ENCODE data around the gene PTPRQ. TPM values are rescaled to one million over a fixed set of nuclear protein-coding genes. Genes with fewer than 3 reads are reported as not detected.

Gene PTPRQ
- total RNA-seq, 1 experiment from 2014 or later = not detected

DNA sequence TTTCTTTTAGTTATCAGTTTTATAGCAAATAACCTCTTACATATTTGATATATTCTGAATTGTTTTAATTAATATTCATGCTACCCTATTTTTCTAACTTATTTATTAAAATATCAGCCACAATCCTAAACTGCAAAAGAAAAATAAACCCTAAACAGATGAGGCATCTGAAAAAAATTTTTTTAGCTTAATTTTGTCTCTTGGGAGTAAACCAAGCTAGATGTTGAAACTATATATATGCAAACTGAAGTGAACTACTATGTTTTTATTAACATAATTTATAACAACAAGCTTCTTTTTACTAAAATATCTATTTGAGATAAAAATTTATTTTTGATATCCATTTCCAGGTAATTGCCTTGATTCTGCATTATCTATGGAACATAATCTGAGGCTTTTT is 87.6 kb downstream of the PTPRQ start:
- Histone ChIP-seq H3K27ac (ENCODE audit: low read length) (no peak overlapping the region), H3K36me3 (ENCODE audit: control insufficient read depth, insufficient read depth, low read length) (no peaks in the 10 kb centered on the region), H3K4me1 (ENCODE audit: control insufficient read depth, insufficient read depth, low read length) (no peaks in the 10 kb centered on the region), H3K27me3 (ENCODE audit: control insufficient read depth, insufficient read depth, low read length) (no peaks in the 10 kb centered on the region), H3K4me3 (ENCODE audit: low read depth in 2 of 2, low read length in 2 of 2) (no peak overlapping the region), H3K9me3 (ENCODE audit: control insufficient read depth, insufficient read depth, low read depth, low read length) (no peaks in the 10 kb centered on the region)
- in situ Hi-C loops (cut with HindIII; ENCODE audit: low pct_unique_long_range_greater_than_20kb, low sequenced_read_pairs) = no loop called here
- no peak for DNase-seq (ENCODE audit: low read depth, low spot score)
- POLR2A ChIA-PET = interaction anchor here (0.7 kb wide), 1 partner anchor 576 kb away, joined by 3 read pairs; no protein-coding TSS in a partner anchor
- no TSS peak for BruUV-seq (replicated peaks)
- CTCF ChIA-PET = no interaction called here
- intact Hi-C loops (cut with micrococcal nuclease; ENCODE audit: unreplicated experiment) = no loop called here
- no peak for ATAC-seq
- TF ChIP-seq SIN3A (IDR thresholded peaks at IDR 0.05; ENCODE audit: borderline replicate concordance, insufficient read depth, low read depth, low read length) (no peak), POLR2AphosphoS5 (IDR thresholded peaks at IDR 0.05; ENCODE audit: low read depth, low read length) (no peak), TCF7L2 (IDR thresholded peaks at IDR 0.05; ENCODE audit: low read depth, low read length) (no peak)
- TF ChIP-seq, protein P1, sequence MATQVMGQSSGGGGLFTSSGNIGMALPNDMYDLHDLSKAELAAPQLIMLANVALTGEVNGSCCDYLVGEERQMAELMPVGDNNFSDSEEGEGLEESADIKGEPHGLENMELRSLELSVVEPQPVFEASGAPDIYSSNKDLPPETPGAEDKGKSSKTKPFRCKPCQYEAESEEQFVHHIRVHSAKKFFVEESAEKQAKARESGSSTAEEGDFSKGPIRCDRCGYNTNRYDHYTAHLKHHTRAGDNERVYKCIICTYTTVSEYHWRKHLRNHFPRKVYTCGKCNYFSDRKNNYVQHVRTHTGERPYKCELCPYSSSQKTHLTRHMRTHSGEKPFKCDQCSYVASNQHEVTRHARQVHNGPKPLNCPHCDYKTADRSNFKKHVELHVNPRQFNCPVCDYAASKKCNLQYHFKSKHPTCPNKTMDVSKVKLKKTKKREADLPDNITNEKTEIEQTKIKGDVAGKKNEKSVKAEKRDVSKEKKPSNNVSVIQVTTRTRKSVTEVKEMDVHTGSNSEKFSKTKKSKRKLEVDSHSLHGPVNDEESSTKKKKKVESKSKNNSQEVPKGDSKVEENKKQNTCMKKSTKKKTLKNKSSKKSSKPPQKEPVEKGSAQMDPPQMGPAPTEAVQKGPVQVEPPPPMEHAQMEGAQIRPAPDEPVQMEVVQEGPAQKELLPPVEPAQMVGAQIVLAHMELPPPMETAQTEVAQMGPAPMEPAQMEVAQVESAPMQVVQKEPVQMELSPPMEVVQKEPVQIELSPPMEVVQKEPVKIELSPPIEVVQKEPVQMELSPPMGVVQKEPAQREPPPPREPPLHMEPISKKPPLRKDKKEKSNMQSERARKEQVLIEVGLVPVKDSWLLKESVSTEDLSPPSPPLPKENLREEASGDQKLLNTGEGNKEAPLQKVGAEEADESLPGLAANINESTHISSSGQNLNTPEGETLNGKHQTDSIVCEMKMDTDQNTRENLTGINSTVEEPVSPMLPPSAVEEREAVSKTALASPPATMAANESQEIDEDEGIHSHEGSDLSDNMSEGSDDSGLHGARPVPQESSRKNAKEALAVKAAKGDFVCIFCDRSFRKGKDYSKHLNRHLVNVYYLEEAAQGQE (IDR thresholded peaks at IDR 0.05; ENCODE audit: insufficient read depth in 1 of 2, low read depth in 2 of 2, low read length in 1 of 2) = no peak
- TF ChIP-seq, protein P2, sequence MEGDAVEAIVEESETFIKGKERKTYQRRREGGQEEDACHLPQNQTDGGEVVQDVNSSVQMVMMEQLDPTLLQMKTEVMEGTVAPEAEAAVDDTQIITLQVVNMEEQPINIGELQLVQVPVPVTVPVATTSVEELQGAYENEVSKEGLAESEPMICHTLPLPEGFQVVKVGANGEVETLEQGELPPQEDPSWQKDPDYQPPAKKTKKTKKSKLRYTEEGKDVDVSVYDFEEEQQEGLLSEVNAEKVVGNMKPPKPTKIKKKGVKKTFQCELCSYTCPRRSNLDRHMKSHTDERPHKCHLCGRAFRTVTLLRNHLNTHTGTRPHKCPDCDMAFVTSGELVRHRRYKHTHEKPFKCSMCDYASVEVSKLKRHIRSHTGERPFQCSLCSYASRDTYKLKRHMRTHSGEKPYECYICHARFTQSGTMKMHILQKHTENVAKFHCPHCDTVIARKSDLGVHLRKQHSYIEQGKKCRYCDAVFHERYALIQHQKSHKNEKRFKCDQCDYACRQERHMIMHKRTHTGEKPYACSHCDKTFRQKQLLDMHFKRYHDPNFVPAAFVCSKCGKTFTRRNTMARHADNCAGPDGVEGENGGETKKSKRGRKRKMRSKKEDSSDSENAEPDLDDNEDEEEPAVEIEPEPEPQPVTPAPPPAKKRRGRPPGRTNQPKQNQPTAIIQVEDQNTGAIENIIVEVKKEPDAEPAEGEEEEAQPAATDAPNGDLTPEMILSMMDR (IDR thresholded peaks at IDR 0.05) = no peak

DNA sequence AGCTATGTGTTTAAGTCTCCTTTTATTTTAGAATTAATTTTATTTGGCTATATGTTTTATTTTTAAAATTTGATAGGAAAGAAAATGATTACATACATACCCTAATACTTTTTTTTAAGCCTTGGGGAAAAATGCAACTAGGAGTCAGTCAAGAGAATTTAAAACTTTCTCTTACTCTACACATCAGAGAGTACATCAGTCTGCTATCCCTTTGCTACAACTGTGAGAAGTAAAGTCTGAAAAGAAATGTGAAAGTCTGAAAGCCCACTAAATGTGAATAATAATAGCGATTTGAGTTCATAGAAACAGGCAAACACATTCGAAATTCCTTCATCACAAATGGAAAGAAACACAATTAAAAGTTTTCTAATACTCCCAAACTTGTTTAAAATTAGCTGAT is 95.0 kb downstream of the PTPRQ start:
- no peak for ATAC-seq
- Histone ChIP-seq H3K27me3 (ENCODE audit: control insufficient read depth, insufficient read depth, low read length) (no peaks in the 10 kb centered on the region), H3K36me3 (ENCODE audit: control insufficient read depth, insufficient read depth, low read length) (no peaks in the 10 kb centered on the region), H3K27ac (ENCODE audit: low read length) (no peak overlapping the region), H3K4me3 (ENCODE audit: low read depth in 2 of 2, low read length in 2 of 2) (no peak overlapping the region), H3K4me1 (ENCODE audit: control insufficient read depth, insufficient read depth, low read length) (no peaks in the 10 kb centered on the region), H3K9me3 (ENCODE audit: control insufficient read depth, insufficient read depth, low read depth, low read length) (no peaks in the 10 kb centered on the region)
- in situ Hi-C loops (cut with HindIII; ENCODE audit: low pct_unique_long_range_greater_than_20kb, low sequenced_read_pairs) (no loop called here), intact Hi-C loops (cut with micrococcal nuclease; ENCODE audit: unreplicated experiment) (no loop called here)
- CTCF ChIA-PET = no interaction called here
- DNase-seq (ENCODE audit: low read depth, low spot score) = no peak
- TF ChIP-seq TCF7L2 (IDR thresholded peaks at IDR 0.05; ENCODE audit: low read depth, low read length) (no peak), SIN3A (IDR thresholded peaks at IDR 0.05; ENCODE audit: borderline replicate concordance, insufficient read depth, low read depth, low read length) (no peak)
- POLR2A ChIA-PET = no interaction called here
- BruUV-seq (replicated peaks) = no TSS peak

DNA sequence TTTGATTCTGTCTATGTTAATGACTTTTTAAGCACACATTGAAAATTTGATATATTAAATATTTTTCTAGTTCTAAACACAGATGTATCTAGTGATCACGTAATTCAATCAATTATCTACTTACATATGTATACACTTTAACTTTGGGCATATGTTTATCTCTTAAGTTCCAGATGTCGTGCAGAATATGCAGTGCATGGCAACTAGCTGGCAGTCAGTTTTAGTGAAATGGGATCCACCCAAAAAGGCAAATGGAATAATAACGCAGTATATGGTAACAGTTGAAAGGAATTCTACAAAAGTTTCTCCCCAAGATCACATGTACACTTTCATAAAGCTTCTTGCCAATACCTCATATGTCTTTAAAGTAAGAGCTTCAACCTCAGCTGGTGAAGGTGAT is 105.3 kb downstream of the PTPRQ start:
- ATAC-seq (no peak), DNase-seq (ENCODE audit: low read depth, low spot score) (no peak)
- H3K4me3 ChIP-seq (ENCODE audit: low read depth in 2 of 2, low read length in 2 of 2) = no peak overlapping the region
- intact Hi-C loops (cut with micrococcal nuclease; ENCODE audit: unreplicated experiment) = no loop called here
- H3K27me3 ChIP-seq (ENCODE audit: control insufficient read depth, insufficient read depth, low read length) = no peaks in the 10 kb centered on the region
- BruUV-seq (replicated peaks) = no TSS peak
- CTCF ChIA-PET = no interaction called here
- no peaks in the 10 kb centered on the region for H3K36me3 ChIP-seq (ENCODE audit: control insufficient read depth, insufficient read depth, low read length)
- H3K9me3 ChIP-seq (ENCODE audit: control insufficient read depth, insufficient read depth, low read depth, low read length) = no peaks in the 10 kb centered on the region
- in situ Hi-C loops (cut with HindIII; ENCODE audit: low pct_unique_long_range_greater_than_20kb, low sequenced_read_pairs) = no loop called here
- H3K4me1 ChIP-seq (ENCODE audit: control insufficient read depth, insufficient read depth, low read length) = no peaks in the 10 kb centered on the region
- POLR2A ChIA-PET = no interaction called here
- TF ChIP-seq SIN3A (IDR thresholded peaks at IDR 0.05; ENCODE audit: borderline replicate concordance, insufficient read depth, low read depth, low read length) (no peak), TCF7L2 (IDR thresholded peaks at IDR 0.05; ENCODE audit: low read depth, low read length) (no peak), POLR2AphosphoS5 (IDR thresholded peaks at IDR 0.05; ENCODE audit: low read depth, low read length) (no peak)
- TF ChIP-seq, protein P1 (IDR thresholded peaks at IDR 0.05; ENCODE audit: insufficient read depth in 1 of 2, low read depth in 2 of 2, low read length in 1 of 2) = no peak
- TF ChIP-seq, protein P2 (IDR thresholded peaks at IDR 0.05) = no peak
- H3K27ac ChIP-seq (ENCODE audit: low read length) = no peak overlapping the region

All from Panc1 (cell line).